ENCODE results near the gene KCNC1.

The KCNC1 gene

DNA sequence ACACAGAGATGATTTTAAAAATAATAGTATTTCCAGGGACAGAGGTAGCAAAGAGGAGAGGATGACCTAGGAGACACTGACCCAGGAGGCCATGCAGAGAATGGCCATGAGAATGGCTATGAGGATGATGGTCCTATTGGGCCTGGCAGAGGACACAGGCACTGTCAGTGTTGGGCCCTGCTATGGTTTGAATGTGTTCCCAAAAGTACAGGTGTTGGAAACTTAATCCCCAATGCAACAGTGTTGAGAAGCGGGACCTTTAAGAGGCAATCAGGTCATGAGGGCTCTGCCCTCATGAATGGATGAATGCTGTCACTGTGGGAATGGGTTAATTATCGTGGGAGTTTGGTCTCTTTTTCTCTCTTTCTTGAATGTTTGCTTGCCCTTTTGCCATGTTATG, 61.6 kb downstream of the KCNC1 start:
- no peak for DNase-seq

DNA sequence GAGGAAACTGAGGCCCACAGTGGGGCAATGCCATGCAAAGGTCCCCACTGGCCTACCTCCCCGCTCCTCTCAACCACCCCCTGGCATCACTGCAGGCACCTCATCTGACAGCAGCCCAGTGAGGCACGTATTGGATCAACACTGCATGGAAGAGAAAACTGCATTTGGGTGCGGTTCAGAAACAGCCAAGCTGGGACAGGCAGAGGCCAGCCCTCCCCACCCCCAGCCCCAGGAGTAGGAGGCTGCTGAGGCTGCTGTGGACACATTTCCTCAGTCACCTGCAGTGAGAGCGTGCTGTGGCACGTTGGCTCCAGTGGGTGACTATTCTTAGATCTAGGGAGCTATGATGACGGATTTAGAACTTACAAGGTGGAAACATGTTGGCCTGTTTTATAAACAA, 63.7 kb downstream of the KCNC1 start:
- DNase-seq: no peak

DNA sequence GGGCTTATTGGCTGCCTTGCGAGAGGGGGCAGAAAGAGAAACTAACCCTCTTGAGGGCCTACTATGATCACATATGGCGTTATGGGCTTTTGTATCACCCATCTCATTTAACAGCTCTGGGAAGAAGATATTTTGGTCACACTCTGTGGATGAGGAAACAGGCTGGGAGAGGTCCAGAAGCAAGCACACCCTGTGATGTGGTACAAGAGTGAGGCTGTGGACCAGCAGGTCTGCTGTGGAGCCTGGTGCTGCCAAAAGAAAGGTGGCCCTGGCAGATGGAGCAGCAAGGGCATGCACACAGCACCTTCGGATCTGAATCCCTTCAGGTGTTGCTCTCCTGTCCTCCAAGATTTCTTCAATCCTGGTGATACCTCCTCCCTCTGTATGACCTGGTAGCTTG, 64.1 kb downstream of the KCNC1 start:
- DNase-seq: peak in 1 of 2 experiments; percentile 66

DNA sequence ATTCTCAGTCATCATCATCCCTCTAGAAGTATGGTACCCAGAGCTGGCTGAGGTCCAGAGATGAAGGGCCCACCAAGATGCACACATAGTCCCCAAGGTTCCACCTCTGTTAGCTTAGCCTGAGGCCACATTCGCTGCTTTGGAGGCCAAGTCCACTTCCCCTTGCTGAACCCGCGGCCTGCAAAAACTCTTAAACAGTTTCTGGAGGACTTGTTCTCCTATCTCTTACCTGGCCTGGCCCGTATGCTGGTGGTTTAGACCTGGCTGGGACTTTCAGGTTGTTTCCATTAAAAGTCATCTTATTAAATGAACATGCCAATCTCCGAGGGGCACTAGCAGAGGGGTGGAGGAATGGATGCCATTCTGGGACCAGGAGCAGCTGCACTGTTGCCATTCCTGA, 64.6 kb downstream of the KCNC1 start:
- no peak for DNase-seq

DNA sequence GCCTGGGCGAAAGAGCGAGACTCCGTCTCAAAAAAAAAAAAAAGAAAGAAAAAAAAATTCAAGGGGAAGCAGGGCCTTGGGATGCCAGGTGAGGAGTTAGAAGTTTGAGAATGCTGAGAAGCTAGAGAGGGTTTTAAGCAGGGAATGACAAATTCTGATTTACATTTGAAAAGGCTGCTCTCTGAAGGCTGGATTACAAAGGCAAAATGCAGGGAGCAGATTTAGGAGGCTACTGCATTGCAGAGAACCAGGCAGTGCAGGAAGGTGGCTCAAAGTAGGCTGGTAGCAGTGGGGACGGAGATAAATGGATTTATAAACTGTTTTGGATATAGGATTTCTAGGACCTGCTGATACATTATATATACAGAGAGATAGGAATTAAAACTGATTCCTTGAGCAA, 66.6 kb downstream of the KCNC1 start:
- DNase-seq: no peak

DNA sequence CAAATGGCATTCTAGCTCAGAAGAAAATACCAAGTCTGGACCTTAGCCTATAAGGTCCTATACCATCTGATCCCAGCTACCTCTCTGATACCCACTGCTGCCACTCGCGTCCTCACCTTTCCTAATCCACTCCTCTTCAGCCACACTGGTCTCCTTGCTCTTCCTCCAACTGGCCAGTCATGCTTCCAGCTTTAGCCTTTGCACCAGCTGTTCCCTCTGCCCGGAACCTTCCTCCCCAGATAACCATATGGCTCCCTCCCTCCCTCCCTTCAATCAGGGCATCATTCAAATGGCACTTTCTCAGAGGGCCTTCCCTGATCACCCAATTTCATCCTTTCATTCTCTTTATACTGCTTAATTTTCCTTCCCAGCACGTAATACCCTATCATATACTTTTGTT, 67.9 kb downstream of the KCNC1 start:
- peak; percentile 11 to 19 for DNase-seq

DNA sequence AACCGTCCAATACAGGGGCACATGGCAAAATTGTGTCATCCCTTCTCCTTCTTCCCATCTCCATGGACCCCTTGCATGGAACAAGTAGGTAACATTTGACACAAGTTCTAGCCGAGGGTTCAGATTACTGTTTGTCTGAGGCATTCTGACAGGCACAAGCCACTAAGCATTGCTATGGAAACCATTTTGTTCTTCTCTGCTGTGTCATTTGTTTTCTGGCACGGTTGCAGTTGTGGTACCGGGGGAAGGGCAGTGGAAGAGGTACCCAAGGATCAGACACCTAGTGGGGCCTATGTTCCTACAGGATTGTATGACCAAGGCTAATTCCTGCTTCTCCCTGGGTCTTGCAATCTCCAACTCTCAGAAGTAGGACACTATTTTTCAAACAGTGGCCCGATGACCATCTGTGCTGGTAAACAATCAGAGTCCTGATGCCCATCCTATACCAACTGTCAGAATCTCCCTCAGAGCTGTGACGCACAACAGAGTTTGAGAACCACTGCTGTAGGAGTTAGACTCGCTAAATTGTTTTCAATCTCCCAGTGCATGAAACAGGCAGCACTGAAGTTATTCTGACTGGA, 69.3 kb downstream of the KCNC1 start:
- DNase-seq: peak in 1 of 2 experiments; percentile 22

DNA sequence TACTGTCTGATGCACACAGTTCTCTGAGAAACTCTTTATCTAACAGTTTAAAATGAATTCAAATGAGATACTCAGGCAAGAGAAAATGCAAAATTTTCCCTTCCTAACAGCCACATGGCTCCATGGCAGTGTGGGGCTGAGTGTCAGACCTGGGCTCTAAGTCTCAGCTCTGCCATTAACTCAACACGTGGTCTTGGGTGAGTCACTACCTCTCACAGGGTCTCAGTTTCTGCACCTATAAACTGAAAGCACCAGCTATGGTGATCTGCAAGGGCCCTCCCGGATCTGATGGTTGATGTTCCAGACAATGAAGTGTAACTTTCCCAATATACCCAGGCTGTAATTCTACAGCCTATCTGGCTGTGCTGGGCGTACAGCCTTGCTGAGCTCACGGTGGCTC, 70.5 kb downstream of the KCNC1 start:
- DNase-seq: no peak

DNA sequence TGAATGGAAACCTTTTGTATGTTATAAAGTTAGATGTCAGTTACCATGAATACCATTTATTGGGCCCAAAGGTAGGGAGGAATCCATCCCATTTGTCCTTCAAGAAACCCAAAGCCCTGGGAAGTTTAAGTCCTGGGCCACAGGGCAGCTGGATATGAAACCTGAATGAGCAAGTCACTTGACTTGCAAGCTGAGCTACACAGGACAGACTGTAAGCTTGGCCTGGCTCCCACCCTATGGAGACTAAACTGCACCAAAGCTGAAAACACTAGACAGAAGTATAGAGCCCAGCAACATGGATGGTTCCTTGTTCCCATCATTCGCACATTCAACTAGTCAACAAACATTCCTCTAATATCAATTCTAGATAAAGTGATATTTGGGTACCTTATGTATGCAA, 71.3 kb downstream of the KCNC1 start:
- DNase-seq: no peak

DNA sequence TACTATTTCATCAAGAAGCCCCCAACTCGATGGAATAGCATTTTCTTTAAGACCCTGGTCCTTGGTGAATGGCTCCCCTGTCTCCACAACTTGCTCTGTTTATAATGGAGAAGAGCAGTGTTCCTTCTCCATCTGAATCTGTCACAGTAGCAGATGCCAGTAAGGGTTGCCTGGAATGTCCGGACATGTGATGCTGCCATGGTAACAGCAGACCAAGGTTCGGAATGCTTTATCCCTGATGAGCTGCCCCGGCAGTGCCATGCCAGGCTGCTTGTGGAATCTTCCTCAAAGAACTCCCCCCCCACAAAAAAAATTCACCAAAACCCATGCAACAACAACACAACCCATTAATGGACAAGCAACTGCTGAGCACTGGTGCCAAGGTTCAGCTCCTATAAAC, 72.5 kb downstream of the KCNC1 start:
- DNase-seq: peak; percentile 57 to 73

DNA sequence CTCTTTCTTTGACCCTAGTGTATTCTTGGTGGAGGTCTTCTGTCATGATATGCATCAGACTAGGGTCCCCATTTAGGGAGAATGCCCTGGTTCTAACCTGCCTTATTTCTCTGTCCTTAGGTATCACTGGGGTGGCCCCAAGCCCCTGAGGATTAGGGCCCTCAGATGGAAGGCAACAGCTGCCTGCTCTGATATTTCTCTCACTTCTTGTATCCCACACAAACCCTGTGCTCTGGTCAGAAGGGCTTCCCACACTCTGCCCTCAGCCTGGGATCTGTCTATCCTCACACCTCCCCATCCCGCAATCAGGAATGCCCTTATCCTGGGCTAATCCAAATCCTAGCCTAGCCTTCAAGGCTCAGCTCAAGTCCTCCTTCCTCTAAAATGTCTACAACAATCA, 75.5 kb downstream of the KCNC1 start:
- DNase-seq: no peak

DNA sequence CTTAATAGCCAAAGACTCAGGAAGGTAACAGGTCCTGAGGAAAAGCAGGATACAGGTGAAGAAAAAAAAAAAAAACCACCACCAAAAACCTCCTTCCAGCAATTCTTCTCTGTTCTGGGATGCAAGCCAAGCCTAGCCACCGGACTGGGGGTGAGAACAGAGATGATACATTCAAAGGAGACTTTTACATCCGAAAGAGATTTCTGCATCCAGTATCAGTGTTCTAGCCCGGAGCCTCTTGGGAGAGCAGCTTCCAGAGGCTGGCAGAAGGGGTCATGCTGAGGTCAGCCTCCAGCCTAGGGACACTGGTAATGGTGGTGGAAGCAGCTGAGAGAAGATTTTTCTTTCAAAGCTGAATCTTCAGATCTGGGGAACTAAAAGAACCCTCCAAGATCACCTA, 76.2 kb downstream of the KCNC1 start:
- no peak for DNase-seq

DNA sequence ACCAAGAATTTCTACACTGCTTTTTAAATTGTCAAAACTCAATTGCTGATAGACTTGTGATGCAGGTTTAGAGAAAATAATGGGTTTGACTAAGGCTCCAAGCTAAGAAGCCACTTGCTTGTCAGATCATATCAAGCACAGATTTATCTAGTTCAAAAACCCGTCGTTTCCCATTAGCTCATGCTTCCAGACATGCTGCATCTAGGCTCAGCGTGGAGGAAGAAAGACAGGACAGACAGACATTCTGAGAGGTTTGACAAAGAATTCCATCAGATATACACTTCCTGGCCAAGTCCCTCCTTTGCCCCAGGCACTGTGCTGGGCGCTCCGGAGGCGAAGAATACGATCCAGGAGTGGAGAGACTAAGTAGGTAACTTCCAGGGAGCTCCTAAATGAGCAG, 76.8 kb downstream of the KCNC1 start:
- no peak for DNase-seq

DNA sequence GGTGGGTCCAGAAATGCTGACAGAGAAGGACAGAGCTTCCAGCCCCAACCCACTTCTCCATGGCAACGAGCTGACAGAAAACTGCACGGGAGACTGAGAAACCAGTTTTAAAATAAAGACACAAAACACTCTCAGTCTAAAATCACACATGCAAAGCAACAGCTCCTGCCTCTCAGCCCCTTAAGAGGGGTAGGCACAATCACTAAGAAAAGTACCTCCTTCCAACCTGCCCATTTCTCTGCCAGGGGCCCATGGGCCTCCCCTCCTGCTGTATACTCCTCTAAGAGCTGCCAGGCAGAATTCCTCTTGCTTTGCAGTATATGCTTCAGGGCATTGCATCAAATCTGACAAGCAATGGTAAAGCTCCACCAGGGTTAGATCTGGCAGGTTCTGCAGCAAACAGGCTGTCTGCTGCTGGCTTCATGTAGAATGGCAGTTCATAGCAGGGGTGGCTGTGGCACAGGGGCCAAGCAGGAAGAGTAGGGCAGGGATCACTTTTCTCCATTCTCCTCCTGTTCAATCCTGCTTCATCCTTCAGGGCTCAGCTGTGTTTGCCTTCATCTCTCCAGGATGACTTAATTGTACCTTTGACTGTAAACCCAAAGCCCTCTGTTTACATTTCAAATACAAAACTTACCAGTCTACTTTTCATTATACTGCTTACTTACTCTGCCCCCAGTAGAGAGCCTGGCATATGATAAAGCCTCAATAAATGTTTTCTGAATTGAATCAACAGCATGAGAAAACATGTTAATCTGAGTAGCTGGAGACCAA, 77.7 kb downstream of the KCNC1 start:
- DNase-seq: peak in 1 of 2 experiments; percentile 20

DNA sequence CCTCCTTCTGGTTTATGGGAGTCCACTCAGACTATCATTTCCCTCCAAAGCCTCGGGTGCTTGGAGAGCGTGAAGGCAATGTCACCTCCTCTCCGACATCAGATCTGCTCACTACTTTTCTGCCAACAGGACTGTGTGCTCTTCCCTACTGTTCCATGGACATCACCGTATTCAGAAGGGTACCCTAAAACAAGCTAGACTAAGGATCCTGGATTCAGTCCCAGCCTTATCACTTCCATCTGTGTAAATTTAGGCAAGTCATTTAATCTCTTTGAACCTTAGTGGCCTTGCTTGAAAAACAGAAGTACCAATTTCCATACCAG, 78.2 kb downstream of the KCNC1 start:
- DNase-seq: no peak

DNA sequence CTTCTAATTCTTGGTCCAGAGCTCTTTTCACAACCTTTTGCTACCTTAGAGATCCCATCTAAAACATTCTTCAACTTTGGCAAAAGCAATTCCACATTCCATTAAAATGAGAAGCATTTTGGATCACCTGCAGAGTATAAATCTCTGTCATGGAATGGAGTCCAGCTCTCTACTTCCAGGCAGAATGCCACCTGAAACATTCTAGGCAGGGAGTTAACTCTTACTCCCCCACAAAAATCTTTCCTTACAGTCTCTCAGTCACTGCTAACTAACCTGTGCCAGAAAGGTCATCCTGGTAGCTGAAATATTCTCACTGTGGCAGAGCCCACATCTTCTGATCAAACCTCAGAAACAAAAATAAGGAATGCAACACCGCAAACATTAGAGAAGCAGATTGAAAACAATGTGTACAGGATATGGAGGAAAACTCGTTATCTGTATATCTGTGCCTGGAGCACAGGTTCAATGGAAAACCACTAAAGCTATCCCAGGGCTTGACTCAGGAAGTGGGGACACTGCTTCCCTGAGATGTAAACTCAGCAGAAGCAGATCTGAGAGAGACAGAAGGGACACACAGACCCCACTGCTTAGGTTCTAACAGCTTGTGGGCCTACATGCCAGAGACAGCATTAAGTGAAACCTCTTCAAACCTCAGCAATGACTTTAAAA, 78.9 kb downstream of the KCNC1 start:
- peak in 1 of 2 experiments; percentile 32 for DNase-seq

DNA sequence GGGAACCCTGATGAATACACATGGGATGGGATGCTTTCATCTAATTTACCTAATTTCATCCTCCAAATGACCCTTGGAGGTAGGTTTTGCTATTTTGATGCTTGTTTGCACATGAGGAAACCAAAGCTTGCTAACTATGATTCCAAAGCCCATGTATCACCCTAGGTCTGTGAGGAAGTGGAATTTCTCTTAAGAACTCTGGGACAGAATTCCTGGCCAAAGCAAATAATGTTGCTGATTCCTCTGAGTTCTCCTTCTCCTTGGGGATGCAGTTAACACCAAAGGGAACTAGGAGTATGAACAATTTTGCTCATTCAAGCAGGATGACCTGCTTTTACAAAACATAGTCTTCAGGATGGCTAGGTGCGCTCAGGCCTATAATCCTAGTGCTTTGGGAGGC, 80.0 kb downstream of the KCNC1 start:
- no peak for DNase-seq

DNA sequence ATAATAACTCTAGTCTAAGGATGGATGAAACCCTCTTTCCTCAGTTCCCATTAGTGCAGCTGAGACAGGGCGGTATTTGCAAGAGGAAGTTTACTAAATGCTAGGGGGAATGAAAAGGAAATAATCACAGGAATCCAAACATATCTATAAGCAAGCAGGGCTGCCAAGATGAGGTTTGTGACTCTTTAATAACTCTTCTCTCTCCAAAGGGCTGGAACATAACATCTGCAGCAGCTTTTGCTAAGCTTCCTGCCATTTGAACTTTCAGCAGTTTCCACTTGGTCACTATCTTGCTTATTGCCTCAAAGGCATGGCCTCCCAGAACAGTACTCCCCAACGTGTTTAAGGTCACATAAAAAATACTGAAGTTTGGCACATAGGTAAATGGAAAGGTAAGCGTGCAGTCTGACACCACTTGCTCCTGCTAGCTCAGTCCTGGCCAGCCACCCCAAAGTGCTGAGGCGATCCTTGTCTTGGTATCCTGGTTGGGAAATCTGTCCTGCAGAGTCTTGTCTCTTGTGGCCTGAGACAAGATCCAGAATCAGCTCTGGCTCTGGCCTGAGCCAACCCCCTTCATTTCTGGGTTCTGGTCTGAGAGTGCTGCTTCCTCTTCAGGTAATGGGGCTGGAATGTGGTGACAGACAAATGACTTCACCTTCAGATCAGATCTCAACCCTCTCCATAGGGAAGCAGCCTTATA, 81.8 kb downstream of the KCNC1 start:
- DNase-seq: no peak

DNA sequence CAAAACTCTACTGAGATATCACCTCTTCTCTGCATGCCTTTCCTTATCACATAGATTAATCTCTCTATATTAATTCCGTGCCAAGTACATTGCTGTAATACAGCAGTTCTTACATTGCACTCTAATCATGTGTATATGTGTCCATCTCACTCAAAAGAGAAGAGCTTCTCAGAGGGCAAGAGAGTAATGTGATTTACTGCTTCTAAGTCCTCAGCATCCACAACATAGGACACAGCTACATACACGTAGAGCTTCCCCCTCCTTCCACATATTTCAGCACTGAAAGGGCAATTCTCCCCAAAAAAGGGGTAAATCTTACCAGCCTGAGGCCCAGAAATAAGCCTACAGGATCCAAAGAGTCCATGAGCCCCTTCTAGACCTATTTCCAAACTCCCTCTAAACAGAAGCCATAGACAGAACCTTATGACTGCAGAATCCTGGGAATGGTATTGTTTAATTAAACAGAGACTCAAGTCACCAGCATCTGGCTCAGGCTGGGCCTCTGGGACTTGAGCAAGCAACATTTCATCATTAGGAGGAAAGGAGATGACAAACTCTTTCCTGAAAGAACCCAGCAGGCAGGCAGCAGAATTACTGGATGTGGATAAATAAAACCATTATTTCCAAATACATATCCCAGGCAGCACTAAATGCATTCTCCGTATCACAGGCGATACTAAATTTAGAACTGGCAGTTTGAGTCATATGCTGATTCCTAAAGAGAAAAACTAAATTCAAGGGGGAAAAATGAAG, 87.2 kb downstream of the KCNC1 start:
- no peak for DNase-seq

DNA sequence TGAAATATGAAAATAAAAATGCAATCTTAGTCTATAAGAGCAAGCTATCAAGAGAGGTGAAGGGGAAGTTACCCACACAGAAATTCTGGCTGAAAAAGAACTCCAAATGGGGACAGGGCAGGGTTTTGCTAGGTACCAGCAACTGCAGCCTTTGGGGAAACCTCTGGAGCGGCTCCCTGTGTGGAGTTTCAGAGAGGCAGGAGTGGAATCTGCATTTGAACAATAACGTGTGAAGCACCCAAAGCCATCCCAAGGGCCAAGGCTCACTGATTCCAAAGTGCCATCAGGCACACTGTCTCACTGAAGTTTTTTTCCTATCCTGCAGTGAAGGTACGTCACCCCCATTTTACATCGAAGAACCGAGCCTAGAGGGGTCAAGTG, 87.8 kb downstream of the KCNC1 start:
- no peak for DNase-seq

DNA sequence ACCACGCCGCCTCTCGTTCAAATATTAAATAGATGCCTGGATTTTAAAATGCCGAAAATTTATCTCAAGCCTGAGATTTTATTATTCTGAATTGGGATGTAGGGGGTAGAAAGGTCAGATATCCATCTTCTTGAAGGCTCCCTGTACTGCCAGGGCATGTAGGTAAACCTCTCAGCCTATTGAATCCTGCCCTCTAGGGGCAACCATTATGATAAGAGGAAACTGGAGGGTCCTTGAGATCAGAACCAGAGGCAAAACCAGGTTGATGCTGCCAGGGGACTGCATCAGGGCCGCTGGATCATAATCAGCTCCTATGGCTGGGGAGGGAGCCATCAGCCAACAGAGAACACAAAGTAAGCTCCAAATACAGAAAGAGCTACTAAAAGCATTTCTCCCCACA, 92.4 kb downstream of the KCNC1 start:
- DNase-seq: no peak

DNA sequence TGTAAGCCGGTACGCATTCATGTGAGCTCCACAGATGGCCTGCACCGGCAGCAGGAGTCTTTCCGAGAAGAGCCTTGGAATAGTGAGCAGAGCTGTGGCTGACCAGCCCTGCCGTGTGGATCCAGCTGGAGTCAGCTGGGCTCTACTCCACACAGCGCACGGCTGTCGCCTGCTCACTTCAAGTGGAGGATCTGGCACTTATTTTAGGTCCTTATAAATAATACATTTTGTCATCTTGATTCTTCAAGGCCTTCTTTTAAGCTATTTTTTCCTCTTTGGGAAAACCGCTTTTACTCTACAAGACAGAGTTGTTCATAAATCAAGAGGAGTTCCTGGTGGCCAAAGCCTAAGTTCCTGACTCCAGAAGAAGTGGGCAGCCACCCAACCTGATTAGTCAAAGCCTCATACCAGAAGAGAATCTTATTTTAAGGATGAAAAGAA, 93.8 kb downstream of the KCNC1 start:
- DNase-seq: no peak

DNA sequence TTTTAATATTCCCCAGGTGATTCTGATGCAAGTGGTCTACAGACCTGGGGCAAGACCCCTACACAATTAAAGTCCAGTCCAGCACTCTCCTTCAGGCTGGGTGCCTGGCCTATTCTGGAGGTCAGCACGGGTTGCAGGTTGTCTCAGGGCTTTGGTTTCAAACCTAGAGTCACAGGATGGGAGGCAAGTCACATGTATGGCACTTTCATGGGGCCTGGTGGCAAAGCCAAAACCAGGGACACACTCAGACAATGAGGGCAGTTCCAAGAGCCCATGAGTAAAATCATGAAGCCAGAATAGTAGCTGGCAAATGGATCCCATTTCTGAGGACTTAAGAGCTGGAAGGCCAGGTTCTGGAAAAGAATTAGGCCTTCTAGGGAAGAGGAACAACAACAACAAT, 96.6 kb downstream of the KCNC1 start:
- no peak for DNase-seq

All from cerebellar nuclear complex (tissue), 1 donor.